Activated CD8-positive, alpha-beta T cell treated with anti-CD3 and anti-CD28 coated beads, Interleukin-2, amount 10 ng/mL, durations not matched to agents 7 days and 5 days (primary cell): ENCODE measurements around the gene RPN2. TPM values are rescaled to one million over a fixed set of nuclear protein-coding genes. Genes with fewer than 3 reads are reported as not detected.

Experiments
- ATAC-seq: fragments of 150-1000 bp; cut with Tn5 transposase; one replicate; pipeline ENCODE4 v1.10.0; 2021; ENCODE audit warnings: moderate library complexity
- CTCF ChIA-PET: fragments of 350-600 bp; sonication (Branson Sonifier 250); formaldehyde crosslinking; loops from one replicate; lab custom pipeline; 2021; ENCODE audit warnings: antibody characterized with exemption; lab: Charles Lee
- POLR2A ChIA-PET: fragments of 350-600 bp; sonication (Branson Sonifier 250); formaldehyde crosslinking; loops from one replicate; lab custom pipeline; 2021; ENCODE audit warnings: antibody characterized with exemption; lab: Charles Lee
- DNase-seq: peaks from one replicate; pipeline ENCODE4 v3.0.0-alpha.2; 2020
- H3K27ac Mint-ChIP-seq: one replicate; pipeline ENCODE4 v1.8.0; 2021; ENCODE audit warnings: mild to moderate bottlenecking, mixed read lengths
- H3K27me3 Mint-ChIP-seq: one replicate; pipeline ENCODE4 v1.8.0; 2021; ENCODE audit warnings: low read depth, mixed read lengths
- H3K36me3 Mint-ChIP-seq: one replicate; pipeline ENCODE4 v1.8.0; 2021; ENCODE audit warnings: low read depth, mixed read lengths
- H3K4me1 Mint-ChIP-seq: one replicate; pipeline ENCODE4 v1.8.0; 2021; ENCODE audit warnings: low read depth, mixed read lengths
- H3K4me3 Mint-ChIP-seq: one replicate; pipeline ENCODE4 v1.8.0; 2021; ENCODE audit warnings: mild to moderate bottlenecking, mixed read lengths
- H3K9me3 Mint-ChIP-seq: one replicate; pipeline ENCODE4 v1.8.0; 2022; ENCODE audit warnings: mixed read lengths; ENCODE audit not compliant: insufficient read depth
- total RNA-seq, 2 experiments: library from RNA; stranded (reverse); gene quantifications; one replicate each; pipeline ENCODE4 v1.2.3, GENCODE V29; 2021

RPN2 gene
- total RNA-seq, 2 experiments from 2014 or later: 163 to 165 TPM

DNA sequence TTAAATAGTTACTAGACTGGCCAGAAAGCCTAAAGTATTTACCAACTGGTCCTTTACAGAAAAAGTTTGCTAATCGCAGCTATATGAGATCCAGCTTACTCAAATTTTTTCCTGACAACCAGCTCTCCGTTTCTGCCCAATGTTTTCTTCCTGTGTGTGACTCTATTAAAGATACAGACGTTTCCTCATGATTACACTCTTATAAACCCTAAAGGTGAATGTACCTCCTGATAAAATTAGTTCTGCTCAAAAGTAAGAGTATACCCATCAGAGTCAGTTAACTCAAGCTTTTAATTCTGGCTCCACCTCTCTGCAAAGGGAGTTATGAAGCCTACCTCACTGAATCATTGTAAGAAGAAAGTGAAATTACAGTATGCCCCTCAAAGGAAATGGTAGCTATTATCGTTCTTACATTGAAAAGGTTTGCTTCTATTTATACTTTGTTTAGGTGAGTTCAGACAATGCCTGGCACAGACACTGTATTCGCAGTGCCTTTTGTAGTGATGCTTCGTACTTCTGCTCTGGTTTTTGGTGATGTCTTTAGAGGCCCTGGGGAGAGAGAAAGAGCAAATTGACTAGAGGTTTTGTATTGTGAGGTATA is 10.4 kb downstream of the RPN2 start:
- DNase-seq (no peak), ATAC-seq (no peak)
- ChIA-PET POLR2A (interaction anchor here (1.9 kb wide), 1 partner anchor 11 kb away, joined by 19 read pairs; the partner anchor contains the start of genes MROH8 and RPN2), CTCF (interaction anchor here (0.9 to 5.6 kb wide), 7 partner anchors 11 to 346 kb away, joined by 3 to 89 read pairs (median 4); partner anchors contain the start of genes MANBAL, MROH8 and RPN2)
- peak overlapping the region; percentile 33 for H3K27ac Mint-ChIP-seq
- H3K27me3 Mint-ChIP-seq: no peaks in the 10 kb centered on the region
- H3K4me3 Mint-ChIP-seq: peak overlapping the region; percentile 34
- peaks cover 65% of the 10 kb centered on the region for H3K4me1 Mint-ChIP-seq
- no peaks in the 10 kb centered on the region for H3K9me3 Mint-ChIP-seq
- H3K36me3 Mint-ChIP-seq: peaks cover 59% of the 10 kb centered on the region

DNA sequence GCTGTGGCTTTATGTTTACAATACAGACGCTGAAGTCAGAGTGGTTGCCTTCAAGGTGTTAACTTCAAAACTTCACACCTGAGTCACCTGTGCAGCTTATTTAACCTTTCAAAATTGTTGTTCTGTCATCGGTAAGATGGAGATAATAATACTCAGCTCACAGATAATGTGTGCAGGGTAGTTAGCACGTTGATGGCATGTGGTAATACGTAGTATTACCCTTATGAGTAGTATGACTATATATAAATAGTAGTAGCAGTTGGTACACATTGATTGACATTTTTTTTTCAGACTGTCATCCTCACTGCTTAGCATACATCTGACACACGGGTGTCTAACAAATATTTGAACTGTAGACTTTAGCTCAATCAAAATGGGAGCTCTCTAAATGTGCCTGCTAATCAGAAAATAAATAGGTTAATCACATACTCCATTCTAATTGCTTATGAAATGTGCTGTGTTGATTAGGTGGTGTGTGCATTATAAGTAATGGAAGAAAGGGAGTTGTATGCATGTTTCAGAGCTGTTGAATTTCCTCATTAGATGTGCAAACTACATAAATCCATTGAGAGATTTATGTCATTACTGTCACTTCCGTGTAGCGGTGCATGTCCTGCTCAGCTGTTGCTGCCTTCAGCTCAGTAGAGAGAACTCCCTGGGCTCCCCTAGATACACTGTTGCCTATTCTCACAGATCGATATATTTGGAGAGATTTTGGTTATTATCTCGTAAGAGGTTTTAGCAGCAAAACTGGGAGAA is 11.4 kb downstream of the RPN2 start:
- POLR2A ChIA-PET: interaction anchor here (1.9 kb wide), 1 partner anchor 12 kb away, joined by 19 read pairs; the partner anchor contains the start of genes MROH8 and RPN2
- CTCF ChIA-PET: interaction anchor here (1.5 to 5.6 kb wide), 6 partner anchors 8 to 345 kb away, joined by 3 to 89 read pairs (median 19); partner anchors contain the start of genes MROH8 and RPN2
- ATAC-seq (no peak), DNase-seq (no peak)
- no peaks in the 10 kb centered on the region for H3K27me3 Mint-ChIP-seq
- H3K27ac Mint-ChIP-seq: peak overlapping the region; percentile 33
- no peak overlapping the region for H3K4me3 Mint-ChIP-seq
- peaks cover 61% of the 10 kb centered on the region for H3K36me3 Mint-ChIP-seq
- H3K9me3 Mint-ChIP-seq: no peaks in the 10 kb centered on the region
- peaks cover 70% of the 10 kb centered on the region for H3K4me1 Mint-ChIP-seq

- ATAC-seq: peak; percentile 78
- Mint-ChIP-seq H3K4me3 (no peak overlapping the region), H3K36me3 (peaks cover 62% of the 10 kb centered on the region)
Observed at GRCh38 chr20:37192137-37192854, 13.2 kb downstream of the RPN2 start.

GRCh38 chr20:37193226-37193625 is 14.1 kb downstream of the RPN2 start:
- no peaks in the 10 kb centered on the region for H3K9me3 Mint-ChIP-seq
- no peak overlapping the region for H3K4me3 Mint-ChIP-seq
- H3K36me3 Mint-ChIP-seq: peaks cover 57% of the 10 kb centered on the region
- peaks cover 72% of the 10 kb centered on the region for H3K4me1 Mint-ChIP-seq
- ChIA-PET CTCF (interaction anchor here (0.8 to 5.6 kb wide), 8 partner anchors 8 to 340 kb away, joined by 3 to 89 read pairs (median 9); partner anchors contain the start of genes MROH8, RBL1 and RPN2), POLR2A (interaction anchor here (2.6 kb wide), 1 partner anchor 14 kb away, joined by 13 read pairs; the partner anchor contains the start of genes MROH8 and RPN2)
- ATAC-seq (no peak), DNase-seq (no peak)
- peak overlapping the region; percentile 5 for H3K27ac Mint-ChIP-seq
- no peaks in the 10 kb centered on the region for H3K27me3 Mint-ChIP-seq

More at GRCh38 chr20:37192137-37192854, 13.2 kb downstream of the RPN2 start:
- Mint-ChIP-seq H3K27me3 (no peaks in the 10 kb centered on the region), H3K27ac (peak overlapping the region; percentile 44), H3K4me1 (peaks cover 73% of the 10 kb centered on the region), H3K9me3 (no peaks in the 10 kb centered on the region)
- ChIA-PET POLR2A (interaction anchor here (0.6 to 2.6 kb wide), 2 partner anchors 13 to 163 kb away, joined by 3 to 13 read pairs; partner anchors contain the start of genes MROH8 and RPN2), CTCF (interaction anchor here (0.6 to 5.6 kb wide), 22 partner anchors 8 to 351 kb away, joined by 3 to 89 read pairs (median 4); partner anchors contain the start of genes MROH8, RBL1 and RPN2)
- DNase-seq: peak; percentile 80

DNA sequence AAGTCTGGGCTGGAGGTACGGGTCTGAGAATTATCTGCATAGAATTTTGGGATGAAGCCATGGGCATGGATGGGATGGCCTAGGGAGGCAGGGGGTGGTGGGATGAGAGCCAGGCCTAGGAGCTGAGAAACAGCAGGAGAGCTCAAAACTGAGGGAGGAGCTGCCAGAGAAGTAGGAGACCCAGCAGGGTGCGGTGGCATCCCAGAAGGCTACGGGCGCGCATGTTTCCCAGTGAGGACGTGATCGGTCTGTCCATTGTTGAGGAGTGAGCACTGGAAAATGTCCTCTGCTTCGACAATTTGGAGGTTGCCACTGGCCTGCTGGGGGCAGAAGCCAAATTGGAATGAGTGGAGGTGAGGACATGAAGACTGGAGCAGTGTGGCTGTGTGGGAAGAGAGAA is 14.7 kb downstream of the RPN2 start:
- H3K27me3 Mint-ChIP-seq: no peaks in the 10 kb centered on the region
- H3K9me3 Mint-ChIP-seq: no peaks in the 10 kb centered on the region
- H3K36me3 Mint-ChIP-seq: peaks cover 57% of the 10 kb centered on the region
- peak overlapping the region; percentile 73 for H3K27ac Mint-ChIP-seq
- no peak overlapping the region for H3K4me3 Mint-ChIP-seq
- DNase-seq (no peak), ATAC-seq (no peak)
- peaks cover 70% of the 10 kb centered on the region for H3K4me1 Mint-ChIP-seq
- ChIA-PET CTCF (interaction anchor here (0.8 to 5.6 kb wide), 8 partner anchors 7 to 340 kb away, joined by 3 to 89 read pairs (median 12); partner anchors contain the start of genes MROH8, RBL1 and RPN2), POLR2A (interaction anchor here (2.6 kb wide), 1 partner anchor 15 kb away, joined by 13 read pairs; the partner anchor contains the start of genes MROH8 and RPN2)

- H3K27me3 Mint-ChIP-seq: no peaks in the 10 kb centered on the region
- no peaks in the 10 kb centered on the region for H3K9me3 Mint-ChIP-seq
- POLR2A ChIA-PET: interaction anchor here (0.8 to 1.3 kb wide), 5 partner anchors 15 to 344 kb away, joined by 3 to 4 read pairs (median 4); partner anchors contain the start of genes MROH8 and RPN2
- peaks cover 53% of the 10 kb centered on the region for H3K36me3 Mint-ChIP-seq
- H3K27ac Mint-ChIP-seq: peak overlapping the region; percentile 86
- H3K4me3 Mint-ChIP-seq: no peak overlapping the region
- DNase-seq (no peak), ATAC-seq (peak; percentile 40)
- H3K4me1 Mint-ChIP-seq: peaks cover 60% of the 10 kb centered on the region
- CTCF ChIA-PET: interaction anchor here (0.7 to 4.4 kb wide), 35 partner anchors 9 to 1191 kb away, joined by 3 to 51 read pairs (median 5); partner anchors contain the start of genes MROH8 and RPN2
Observed at GRCh38 chr20:37194621-37195417, 15.7 kb downstream of the RPN2 start.

- ChIA-PET POLR2A (no interaction called here), CTCF (interaction anchor here (6.2 kb wide), 1 partner anchor 9 kb away, joined by 45 read pairs; no protein-coding TSS in a partner anchor)
- peaks cover 55% of the 10 kb centered on the region for H3K36me3 Mint-ChIP-seq
- ATAC-seq: no peak
- DNase-seq: no peak
- no peaks in the 10 kb centered on the region for H3K9me3 Mint-ChIP-seq
- peak overlapping the region; percentile 58 for H3K27ac Mint-ChIP-seq
- H3K27me3 Mint-ChIP-seq: no peaks in the 10 kb centered on the region
- no peak overlapping the region for H3K4me3 Mint-ChIP-seq
- peaks cover 27% of the 10 kb centered on the region for H3K4me1 Mint-ChIP-seq
Observed at GRCh38 chr20:37198932-37199660, 20.0 kb downstream of the RPN2 start.

DNA sequence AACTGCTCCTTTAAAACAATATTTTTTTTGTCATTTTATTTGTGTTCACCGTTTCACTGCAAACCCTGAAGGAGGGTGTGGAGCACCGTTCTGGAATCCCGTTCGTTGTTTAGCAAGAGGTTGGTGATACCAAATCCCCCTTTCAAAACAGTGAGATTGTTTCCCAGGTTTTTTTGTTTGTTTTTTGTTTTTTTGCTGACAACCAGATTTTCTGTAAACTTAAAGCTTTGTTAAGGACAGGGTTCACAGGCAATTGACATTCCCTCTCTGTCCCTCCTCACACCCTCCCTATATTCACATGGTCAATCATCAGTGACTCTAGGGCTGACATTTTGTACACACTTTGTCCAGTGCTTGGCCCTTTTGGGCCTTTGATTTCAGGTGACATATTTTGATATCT is 21.2 kb downstream of the RPN2 start:
- ChIA-PET CTCF (interaction anchor here (1.3 to 6.2 kb wide), 2 partner anchors 10 to 22 kb away, joined by 3 to 45 read pairs; partner anchors contain the start of genes MROH8 and RPN2), POLR2A (no interaction called here)
- no peak overlapping the region for H3K27ac Mint-ChIP-seq
- H3K36me3 Mint-ChIP-seq: peaks cover 63% of the 10 kb centered on the region
- peaks cover 14% of the 10 kb centered on the region for H3K4me1 Mint-ChIP-seq
- no peak overlapping the region for H3K4me3 Mint-ChIP-seq
- DNase-seq: no peak
- H3K27me3 Mint-ChIP-seq: no peaks in the 10 kb centered on the region
- no peak for ATAC-seq
- H3K9me3 Mint-ChIP-seq: no peaks in the 10 kb centered on the region

- H3K27ac Mint-ChIP-seq: no peak overlapping the region
- POLR2A ChIA-PET: no interaction called here
- peaks cover 64% of the 10 kb centered on the region for H3K36me3 Mint-ChIP-seq
- H3K4me3 Mint-ChIP-seq: no peak overlapping the region
- no peaks in the 10 kb centered on the region for H3K9me3 Mint-ChIP-seq
- ATAC-seq: no peak
- H3K4me1 Mint-ChIP-seq: peaks cover 9% of the 10 kb centered on the region
- CTCF ChIA-PET: interaction anchor here (0.9 to 6.2 kb wide), 4 partner anchors 8 to 332 kb away, joined by 3 to 45 read pairs (median 3); partner anchors contain the start of genes MROH8 and RPN2
- no peak for DNase-seq
- H3K27me3 Mint-ChIP-seq: no peaks in the 10 kb centered on the region
Observed at GRCh38 chr20:37200926-37201826, 22.0 kb downstream of the RPN2 start.
